ENCODE results near the gene DAB1.

DAB1 gene

DNA sequence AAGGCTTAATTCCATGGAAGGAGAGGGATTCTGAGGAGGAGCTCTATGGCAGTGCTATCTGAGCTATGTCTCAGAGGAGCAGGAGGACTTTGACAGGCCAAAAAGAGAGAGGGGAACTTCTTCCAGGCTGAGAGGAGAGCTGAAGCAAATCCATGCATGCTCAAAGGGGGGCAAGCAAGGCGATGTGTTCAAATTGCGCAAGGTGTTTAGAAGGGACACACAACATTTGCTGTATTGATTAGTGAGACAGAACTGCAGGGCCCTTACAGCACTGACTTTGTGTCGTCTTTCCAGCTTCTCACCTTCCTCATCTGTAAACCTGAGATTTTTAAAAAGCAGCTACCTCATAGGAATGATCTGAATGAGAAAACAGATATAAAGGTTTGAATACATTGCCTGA lies 145.3 kb downstream of the DAB1 start:
- DNase-seq (ENCODE audit: low read depth in 1 of 2, low spot score in 1 of 2), result no peak

DNA sequence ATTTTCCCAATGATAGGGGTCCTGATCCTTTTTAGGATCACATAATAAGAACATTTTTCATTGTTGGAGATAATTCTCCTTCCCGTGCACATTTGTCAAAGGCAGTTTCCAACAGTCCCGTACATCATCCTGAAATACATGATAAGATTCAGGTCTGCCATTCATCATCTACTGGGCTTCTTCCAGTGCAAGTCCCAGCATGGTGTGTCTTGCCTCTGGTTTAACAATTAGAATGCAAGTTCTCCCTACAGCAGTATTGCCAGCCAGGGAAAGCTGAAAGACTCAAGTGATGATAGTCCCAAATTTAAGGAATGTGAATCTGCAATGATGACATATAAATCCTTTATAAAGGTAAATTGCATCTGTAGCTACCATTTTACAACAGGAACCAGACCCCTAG lies 146.2 kb downstream of the DAB1 start:
- DNase-seq (ENCODE audit: low read depth in 1 of 2, low spot score in 1 of 2), result no peak

GRCh38 chr1:57276918-57277317 lies 146.9 kb downstream of the DAB1 start:
- no peak for DNase-seq (ENCODE audit: low read depth in 1 of 2, low spot score in 1 of 2)

DNA sequence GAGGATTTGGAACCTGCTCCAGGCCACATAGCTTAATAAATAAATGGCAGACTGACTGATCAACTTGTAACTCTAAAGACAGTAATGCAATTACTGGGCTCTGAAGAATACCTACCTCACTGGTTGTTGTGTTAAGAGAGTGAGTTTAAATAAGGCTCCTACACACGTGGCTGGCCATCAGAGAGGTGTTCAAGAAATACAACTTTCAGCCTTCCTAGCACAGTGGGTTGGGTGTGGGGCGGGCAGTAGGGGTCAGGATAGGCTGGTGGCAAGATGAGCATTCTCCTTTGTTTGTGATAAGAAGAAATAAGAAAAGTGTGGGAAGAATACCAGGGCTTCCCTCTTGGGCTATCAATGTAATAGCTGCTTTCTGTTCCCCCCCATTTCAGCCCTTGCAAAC lies 151.3 kb downstream of the DAB1 start:
- no peak for DNase-seq (ENCODE audit: low read depth in 1 of 2, low spot score in 1 of 2)

GRCh38 chr1:57272150-57272549 lies 151.7 kb downstream of the DAB1 start:
- no peak for DNase-seq (ENCODE audit: low read depth in 1 of 2, low spot score in 1 of 2)

DNA sequence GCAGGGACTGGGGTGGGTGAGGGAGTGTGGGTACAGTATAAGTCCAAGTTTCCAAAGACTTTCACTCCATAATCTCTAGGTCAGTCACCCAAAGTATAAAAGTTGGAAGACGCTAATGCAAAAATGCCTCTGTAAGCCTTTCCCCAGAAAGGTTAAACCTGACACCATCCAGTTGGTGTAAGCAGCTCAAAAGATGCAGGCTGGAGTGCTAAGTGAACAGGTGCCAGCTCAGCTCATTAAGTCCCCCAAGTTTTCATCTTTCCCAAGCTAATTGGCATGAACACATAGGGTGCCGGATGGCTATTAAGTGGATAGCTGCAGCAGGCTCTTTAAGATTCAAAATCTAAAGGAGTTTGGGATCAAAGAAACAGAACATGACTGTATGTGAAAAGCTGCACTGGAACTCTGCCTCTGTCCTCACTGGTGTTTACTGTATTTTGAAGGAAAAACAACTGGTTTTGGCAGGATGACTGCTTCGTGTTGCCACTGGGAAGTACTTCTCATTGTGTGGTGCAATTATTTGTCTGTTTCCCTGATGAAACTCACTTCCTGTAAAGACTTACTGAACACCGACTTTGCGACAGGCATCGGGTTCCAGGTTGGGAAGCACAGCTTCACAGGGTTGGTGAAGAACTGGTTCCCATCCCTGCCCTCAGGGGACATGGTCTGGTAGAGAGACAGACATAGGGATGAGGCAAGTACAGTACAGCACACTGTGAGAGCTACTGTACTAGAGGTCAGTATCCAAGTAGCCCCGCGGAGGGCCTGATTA lies 152.7 kb downstream of the DAB1 start:
- no peak for DNase-seq (ENCODE audit: low read depth in 1 of 2, low spot score in 1 of 2)

DNA sequence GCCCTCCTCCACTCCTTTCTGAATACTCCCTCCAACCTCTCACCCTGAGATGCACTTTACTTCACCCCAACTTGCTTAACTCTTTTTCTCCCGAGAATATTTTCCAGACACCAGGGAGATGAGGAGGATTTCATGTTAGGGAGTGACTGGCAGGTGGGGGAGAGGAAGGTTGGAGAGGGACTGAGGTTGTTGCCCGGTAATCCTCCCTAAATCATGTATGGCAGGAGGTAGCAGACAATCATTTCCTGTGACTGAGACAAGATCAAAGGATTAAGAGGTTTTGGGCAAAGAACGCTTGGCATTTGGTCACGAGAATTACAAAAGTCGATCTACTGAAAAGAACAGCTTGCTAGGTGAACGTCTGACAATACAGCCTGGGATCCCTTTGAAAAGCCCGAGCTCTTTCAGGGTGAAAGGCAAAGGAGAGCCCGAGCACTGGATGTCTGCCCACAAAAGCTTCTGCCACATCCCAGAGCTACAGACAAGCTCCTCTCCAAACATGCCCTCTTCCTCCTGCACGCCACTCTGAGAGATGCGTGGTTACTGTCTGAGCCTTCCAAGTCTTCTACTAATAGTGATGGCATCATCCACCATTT lies 154.1 kb downstream of the DAB1 start:
- DNase-seq (ENCODE audit: low read depth in 1 of 2, low spot score in 1 of 2), result no peak

- DNase-seq (ENCODE audit: low read depth in 1 of 2, low spot score in 1 of 2), result no peak
These were observed 158.8 kb downstream of the DAB1 start for GRCh38 chr1:57265104-57265503.

DNA sequence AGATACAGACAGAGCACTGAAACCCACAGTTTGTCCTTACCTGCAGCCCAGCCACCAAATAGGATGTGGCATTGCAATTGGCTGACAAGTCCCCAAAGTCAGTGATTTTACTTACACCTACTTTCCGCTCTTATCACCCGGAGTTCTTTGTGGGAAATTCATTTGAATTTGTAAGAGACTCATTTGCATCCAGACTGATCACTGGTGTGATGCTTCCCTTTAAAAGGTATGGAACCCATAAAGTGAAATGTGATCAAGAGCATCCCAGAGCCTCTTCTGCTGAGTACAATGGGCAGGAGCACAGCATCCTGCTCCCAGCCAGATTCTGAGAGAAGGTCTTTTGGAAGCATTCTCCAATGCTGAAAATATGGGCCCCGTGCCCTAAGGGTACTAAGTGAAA lies 161.4 kb downstream of the DAB1 start:
- DNase-seq (ENCODE audit: low read depth in 1 of 2, low spot score in 1 of 2), result no peak

- no peak for DNase-seq (ENCODE audit: low read depth in 1 of 2, low spot score in 1 of 2)
These were observed 165.1 kb downstream of the DAB1 start for GRCh38 chr1:57258557-57259325.

- DNase-seq (ENCODE audit: low read depth in 1 of 2, low spot score in 1 of 2), result no peak
These were observed 167.9 kb downstream of the DAB1 start for GRCh38 chr1:57255945-57256344.

DNA sequence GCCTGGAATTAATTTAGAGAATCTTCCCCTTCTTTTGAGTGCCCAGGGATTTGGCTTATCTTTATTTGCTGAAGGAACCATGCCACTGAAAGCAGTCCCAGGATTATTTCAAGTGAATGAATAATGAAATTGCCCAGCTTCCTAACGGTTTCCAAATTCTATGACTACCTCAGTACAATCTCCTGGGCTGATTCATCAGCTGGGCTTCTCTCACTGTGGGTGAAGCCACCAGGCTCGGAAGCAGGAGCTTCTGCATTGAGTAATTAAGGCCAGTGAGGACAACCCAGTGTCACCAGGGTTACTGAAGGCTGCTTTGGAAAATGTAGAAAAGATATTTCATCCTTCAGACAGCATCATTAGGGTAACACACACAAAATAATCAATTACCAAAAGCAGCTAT lies 169.8 kb downstream of the DAB1 start:
- DNase-seq (ENCODE audit: low read depth in 1 of 2, low spot score in 1 of 2), result no peak

- no peak for DNase-seq (ENCODE audit: low read depth in 1 of 2, low spot score in 1 of 2)
These were observed 171.1 kb downstream of the DAB1 start for GRCh38 chr1:57252597-57253294.

DNA sequence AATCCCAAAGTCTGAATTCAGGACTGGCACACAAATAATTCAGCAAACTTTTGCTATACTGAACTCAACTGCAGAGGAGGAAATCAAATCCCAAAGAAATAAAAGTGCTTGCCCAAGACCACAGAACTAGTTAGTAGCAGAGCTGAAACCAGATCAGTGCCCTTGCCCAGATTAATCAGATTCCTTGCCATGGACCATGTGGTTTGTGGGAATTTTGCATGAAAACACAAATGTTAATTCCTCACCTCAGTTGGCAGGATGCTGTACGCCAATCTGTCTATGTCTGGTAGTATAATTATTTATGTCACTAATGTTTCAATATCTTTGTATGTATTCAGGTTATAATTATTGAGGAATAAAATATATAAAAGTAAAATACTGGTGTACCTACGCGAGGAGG lies 173.8 kb downstream of the DAB1 start:
- no peak for DNase-seq (ENCODE audit: low read depth in 1 of 2, low spot score in 1 of 2)

DNA sequence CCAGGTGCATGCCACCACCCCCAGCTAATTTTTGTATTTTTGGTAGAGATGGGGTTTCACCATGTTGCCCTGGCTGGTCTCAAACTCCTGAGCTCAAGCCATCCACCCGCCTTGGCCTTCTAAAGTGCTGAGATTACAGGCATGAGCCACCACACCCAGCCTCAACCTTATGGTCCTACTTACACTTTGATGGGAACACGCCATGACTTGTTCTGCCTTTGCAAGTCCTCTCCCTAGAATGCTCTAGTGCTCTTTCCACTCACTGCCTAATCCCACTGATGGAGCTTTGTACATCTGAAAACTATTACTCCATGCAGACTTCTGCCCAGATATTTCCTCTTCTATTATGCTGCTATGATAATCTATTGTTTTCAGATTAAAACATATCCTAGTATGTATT lies 174.3 kb downstream of the DAB1 start:
- DNase-seq (ENCODE audit: low read depth in 1 of 2, low spot score in 1 of 2), result no peak

DNA sequence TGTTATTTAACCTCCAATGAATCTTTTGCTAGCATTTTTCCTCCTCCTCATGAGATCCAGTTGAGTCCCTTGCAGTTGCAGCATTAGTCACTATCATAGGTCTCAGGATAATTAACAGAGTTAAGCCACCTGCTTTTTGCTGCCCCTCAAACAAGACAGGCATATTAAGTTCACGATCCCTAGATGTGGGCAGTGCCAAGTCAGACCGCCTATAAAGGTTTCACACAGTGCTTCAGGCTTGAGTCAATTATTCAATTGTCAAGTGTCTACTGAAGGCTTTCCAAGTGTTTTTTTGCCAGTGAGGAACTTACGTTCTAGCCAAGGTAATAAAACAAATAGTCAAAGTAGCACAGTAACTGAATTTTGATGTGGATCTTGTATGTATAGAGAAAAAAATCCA lies 175.0 kb downstream of the DAB1 start:
- no peak for DNase-seq (ENCODE audit: low read depth in 1 of 2, low spot score in 1 of 2)

DNA sequence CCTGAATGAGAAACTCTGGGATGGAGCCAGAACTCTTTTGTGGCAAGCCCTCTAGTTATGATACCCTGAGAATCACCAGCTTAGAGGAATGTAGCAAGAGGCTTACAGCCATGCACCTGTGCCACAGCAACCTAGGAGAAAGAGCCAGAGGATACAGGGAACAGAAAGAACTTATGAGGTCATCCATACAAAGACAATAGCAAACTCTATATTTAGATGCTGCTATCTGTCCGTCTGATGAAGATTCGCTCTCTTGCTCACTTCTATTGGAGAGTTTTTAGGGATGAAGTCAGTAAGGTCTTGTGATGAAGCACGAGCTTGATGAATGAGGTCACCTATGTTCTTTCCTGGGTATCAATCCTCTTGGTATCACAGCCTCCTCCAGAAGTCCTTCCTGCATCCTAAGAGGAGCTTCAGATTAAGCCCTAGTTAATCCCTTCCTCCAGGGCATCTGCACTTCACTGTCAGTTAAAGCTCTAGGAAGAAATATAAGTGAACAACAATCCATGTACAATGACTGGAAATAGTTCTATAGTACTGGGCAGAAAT lies 185.6 kb downstream of the DAB1 start:
- DNase-seq (ENCODE audit: low read depth in 1 of 2, low spot score in 1 of 2), result no peak

GRCh38 chr1:57235730-57236510 lies 187.9 kb downstream of the DAB1 start:
- DNase-seq (ENCODE audit: low read depth in 1 of 2, low spot score in 1 of 2), result no peak

DNA sequence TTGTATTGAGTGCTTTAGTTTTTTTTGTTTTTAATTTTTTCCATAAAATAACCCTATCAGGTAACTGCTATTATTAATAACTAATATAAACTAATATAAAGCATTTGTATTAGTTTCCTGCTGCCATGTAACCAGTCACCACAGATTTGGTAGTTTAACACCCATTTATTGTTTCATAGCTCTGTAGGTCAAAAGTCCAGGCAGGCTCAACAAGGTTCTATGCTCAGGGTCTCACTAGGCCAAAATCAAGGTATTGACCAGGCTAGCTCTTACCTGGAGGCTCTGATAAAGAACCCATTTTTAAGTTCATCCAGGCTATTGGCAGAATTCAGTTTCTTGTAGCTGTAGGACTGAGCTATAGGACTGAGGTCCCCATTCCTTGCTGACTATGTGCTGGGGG lies 189.4 kb downstream of the DAB1 start:
- no peak for DNase-seq (ENCODE audit: low read depth in 1 of 2, low spot score in 1 of 2)

- no peak for DNase-seq (ENCODE audit: low read depth in 1 of 2, low spot score in 1 of 2)
These were observed 191.4 kb downstream of the DAB1 start for GRCh38 chr1:57232500-57232899.

GRCh38 chr1:57229998-57230397 lies 193.9 kb downstream of the DAB1 start:
- DNase-seq (ENCODE audit: low read depth in 1 of 2, low spot score in 1 of 2), result no peak

Measured in stimulated activated CD4-positive, alpha-beta T cell treated with anti-CD3 and anti-CD28 coated beads, Interleukin-15, amount 100 ng/mL, for 1 hour (primary cell).